HG03558 (cell line): Measurements from ENCODE around the gene RIPK4.
"Not testable (repeated sequence)": the region's sequence is repeated elsewhere in the genome, so short reads cannot be mapped to it uniquely, and the experiment has no call there.

ENCODE experiments used
- ATAC-seq: cut with Tn5 transposase; IDR thresholded peaks from one replicate; pipeline ENCODE4 v1.9.1; 2021; ENCODE audit warnings: moderate number of reproducible peaks; ENCODE audit not compliant: unreplicated experiment; ENCODE audit errors: extremely low read depth

The RIPK4 gene

GRCh38 chr21:41741253-41742072 lies 25.4 kb downstream of the RIPK4 start:
- no peak for ATAC-seq

GRCh38 chr21:41740604-41741252 lies 26.1 kb downstream of the RIPK4 start:
- ATAC-seq: no peak

DNA sequence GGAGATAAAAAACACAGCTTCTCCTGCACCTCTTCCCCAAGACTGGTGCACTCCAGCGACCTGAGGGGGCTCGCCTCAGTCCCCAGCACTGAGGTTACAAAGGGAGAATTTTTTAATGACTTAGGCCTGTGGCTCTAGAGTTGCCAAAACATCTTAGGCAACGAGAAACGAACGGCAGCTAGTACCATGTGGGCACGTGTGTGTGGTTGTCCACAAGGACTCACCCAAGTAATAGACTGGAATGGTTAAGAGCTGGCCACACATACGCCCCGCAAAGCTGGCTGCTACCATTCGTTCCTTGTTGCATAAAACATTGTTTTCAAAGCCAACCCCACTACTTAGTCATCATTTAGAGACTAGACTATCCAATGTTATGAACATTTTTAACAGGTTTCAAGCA lies 26.9 kb downstream of the RIPK4 start:
- ATAC-seq: no peak

- ATAC-seq: no peak
Observed at GRCh38 chr21:41739011-41739410, 27.8 kb downstream of the RIPK4 start.

DNA sequence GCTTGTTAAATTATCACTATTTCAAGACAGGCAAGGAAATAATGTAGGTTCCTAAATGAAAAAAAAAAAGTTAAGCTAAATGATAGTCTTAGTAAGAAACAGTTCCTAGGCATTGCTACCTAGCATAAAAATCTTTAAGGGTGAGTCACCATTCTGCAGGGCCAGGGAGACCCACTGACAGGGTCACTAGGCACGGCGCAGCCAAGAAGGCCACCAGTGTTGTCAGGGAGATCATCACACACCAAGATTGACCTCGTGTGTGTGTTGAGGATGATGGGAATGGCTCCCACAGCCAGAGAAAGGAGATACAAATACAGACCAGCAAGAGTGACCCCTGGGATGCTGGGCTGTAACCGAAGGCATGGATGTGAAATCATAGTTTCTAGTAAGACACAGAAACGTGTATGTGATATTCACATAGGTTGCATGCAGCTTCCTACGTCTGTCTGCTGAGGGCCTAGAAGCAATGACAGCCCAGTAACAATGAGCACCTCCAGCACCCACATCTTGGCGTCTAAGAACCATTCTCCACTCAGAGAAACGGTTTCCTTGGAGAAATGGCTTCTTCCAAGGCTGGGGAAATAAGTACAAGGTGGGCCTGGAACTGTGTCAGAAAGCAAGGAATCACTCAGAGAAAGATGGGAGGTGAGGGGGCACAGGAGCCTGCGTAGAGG lies 29.1 kb downstream of the RIPK4 start:
- no peak for ATAC-seq

DNA sequence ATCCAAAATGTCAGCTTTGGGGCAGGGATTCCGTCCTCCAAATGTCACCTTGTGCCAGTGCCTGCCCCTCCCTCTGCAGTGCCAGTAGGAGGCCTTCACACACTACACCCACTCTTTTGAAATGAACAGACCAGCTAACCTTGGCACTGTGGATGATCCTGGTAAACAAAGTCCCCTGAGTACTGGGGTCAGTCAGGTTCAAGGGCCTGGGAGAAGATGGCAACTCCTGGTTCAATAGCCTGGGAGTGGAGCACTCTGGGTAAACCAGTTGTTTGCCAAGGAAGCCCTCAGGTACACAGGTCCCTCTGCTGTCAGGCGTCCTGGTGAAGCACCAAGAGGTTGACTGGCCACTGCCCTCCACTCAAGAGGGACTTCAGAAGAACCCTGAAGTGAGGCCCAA lies 30.4 kb downstream of the RIPK4 start:
- ATAC-seq: no peak

DNA sequence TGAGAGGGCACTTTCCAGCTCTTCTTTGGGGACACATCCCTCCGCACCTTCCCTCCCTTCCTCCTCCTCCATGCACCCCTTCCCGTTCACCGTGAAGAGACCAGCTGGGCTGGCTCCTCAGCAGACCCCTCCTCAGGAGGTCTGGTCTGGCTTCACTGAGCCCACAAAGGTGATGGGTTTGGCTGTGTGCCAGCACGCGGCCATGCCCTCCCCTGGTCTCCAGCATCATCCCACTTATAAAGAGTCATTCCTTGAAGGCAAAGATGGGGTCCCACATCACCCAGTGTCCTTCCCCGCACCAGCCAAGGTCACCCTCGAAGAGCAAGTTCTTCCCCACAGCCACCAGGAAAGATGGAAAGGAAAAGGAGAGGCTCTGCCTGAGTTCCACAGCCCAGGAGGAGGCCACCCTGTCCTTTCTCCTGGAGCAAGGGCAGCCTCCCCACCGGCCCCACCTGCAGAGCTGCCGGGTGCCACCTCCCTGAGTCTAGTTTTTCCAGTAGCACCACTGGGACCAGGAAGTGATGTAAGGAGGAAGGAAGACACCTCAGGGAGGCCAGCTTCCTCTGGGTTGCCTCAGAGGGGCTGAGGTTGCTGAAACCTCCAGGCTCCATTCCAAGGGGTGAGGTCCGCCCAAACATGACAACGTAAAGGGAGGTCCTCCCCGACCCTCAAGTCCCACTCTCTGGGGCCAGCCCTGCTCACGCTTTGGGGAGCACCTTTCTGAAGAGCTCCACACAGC lies 32.7 kb downstream of the RIPK4 start:
- no peak for ATAC-seq

- no peak for ATAC-seq
Observed at GRCh38 chr21:41731081-41731480, 35.8 kb downstream of the RIPK4 start.

GRCh38 chr21:41730367-41730765 lies 36.5 kb downstream of the RIPK4 start:
- no peak for ATAC-seq

- no peak for ATAC-seq
Observed at GRCh38 chr21:41729701-41730366, 37.0 kb downstream of the RIPK4 start.

DNA sequence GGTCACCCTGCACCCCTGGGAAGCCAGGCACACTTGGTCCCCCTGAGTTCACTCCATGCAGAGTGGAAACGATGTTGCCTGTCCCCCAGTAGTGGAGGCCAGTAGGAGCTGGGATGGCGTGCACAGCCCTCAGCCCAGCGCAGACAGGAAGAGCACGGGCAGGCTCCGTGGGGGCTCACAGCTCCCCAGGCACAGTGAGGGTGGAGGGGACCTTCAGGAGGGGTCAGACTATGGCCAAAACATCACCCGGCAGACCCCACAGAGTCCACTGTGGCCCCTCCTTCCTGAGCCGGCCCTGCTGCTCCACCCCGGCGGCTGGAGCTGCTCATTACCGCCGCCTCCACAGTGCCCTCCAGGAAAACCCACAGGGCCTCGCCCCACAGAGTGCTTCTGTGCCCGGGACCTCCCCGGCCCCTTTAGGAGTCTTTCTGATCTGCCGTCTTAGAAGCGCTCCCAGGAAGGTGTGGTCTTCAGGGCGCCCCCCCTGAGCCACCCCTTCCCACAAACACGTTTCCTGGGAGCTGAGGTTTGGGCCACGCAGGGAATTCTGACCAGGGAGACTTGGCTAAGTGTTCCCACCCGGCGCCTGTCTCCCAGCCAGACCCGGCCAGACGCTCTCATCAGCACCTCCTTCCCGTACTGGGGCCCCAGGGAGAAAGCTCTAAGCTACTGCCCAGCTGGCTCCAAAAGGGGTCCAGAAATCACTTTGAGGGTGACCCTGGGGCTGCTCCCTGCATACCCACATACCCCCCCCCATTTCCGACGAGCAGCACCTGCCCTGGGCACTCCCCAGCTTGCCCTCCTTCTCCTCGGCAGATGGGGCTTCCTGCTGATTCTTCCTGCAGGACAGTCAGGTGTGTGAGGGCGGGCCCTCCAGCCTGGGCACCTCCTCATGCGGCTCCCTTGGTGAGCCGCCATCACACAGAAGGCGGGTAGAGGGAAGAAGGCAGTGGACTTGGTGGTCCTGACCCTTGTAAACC lies 38.8 kb downstream of the RIPK4 start:
- no peak for ATAC-seq

- ATAC-seq: no peak
Observed at GRCh38 chr21:41726970-41727783, 39.7 kb downstream of the RIPK4 start.

GRCh38 chr21:41726630-41726969 lies 40.3 kb downstream of the RIPK4 start:
- ATAC-seq: no peak

GRCh38 chr21:41726058-41726558 lies 40.7 kb downstream of the RIPK4 start:
- ATAC-seq: no peak

- no peak for ATAC-seq
Observed at GRCh38 chr21:41725421-41726031, 41.3 kb downstream of the RIPK4 start.

GRCh38 chr21:41723835-41724234 lies 43.0 kb downstream of the RIPK4 start:
- ATAC-seq: not testable (repeated sequence)
